Endothelial cell (in vitro differentiated cells): ENCODE data around the gene PSMD2. TPM values are rescaled to one million over a fixed set of nuclear protein-coding genes. Genes with fewer than 3 reads are reported as not detected.

Experiments used
- DNase-seq: peaks from one replicate; pipeline ENCODE4 v3.0.0; 2021; ENCODE audit warnings: low spot score
- H3K27ac Mint-ChIP-seq: one replicate; pipeline ENCODE4 v1.8.0; 2021; ENCODE audit warnings: mixed read lengths, inconsistent platforms; ENCODE audit not compliant: unreplicated experiment
- H3K27me3 Mint-ChIP-seq: one replicate; pipeline ENCODE4 v1.8.0; 2021; ENCODE audit warnings: mild to moderate bottlenecking, moderate library complexity, mixed read lengths, inconsistent platforms; ENCODE audit not compliant: unreplicated experiment
- H3K36me3 Mint-ChIP-seq: one replicate; pipeline ENCODE4 v1.8.0; 2021; ENCODE audit warnings: mild to moderate bottlenecking, low read depth, mixed read lengths, inconsistent platforms; ENCODE audit not compliant: unreplicated experiment
- H3K4me1 Mint-ChIP-seq: one replicate; pipeline ENCODE4 v1.8.0; 2021; ENCODE audit warnings: mild to moderate bottlenecking, mixed read lengths, inconsistent platforms; ENCODE audit not compliant: unreplicated experiment
- H3K4me3 Mint-ChIP-seq: one replicate; pipeline ENCODE4 v1.8.0; 2021; ENCODE audit warnings: mild to moderate bottlenecking, mixed read lengths, inconsistent platforms; ENCODE audit not compliant: unreplicated experiment
- H3K9me3 Mint-ChIP-seq: one replicate; pipeline ENCODE4 v1.8.0; 2021; ENCODE audit warnings: mixed read lengths, inconsistent platforms; ENCODE audit not compliant: unreplicated experiment
- CTCF ChIP-seq: fragments of 200-600 bp; sonication (generic); IDR thresholded peaks from one replicate; pipeline ENCODE4 v1.5.0; 2021; ENCODE audit warnings: antibody characterized with exemption; ENCODE audit not compliant: unreplicated experiment
- total RNA-seq: library from RNA; stranded (reverse); fragmentation: NEBNext Ultra II Directional; extraction: Animal tissue kit (Norgen Biotek cat#: 25700); gene quantifications from one replicate; pipeline ENCODE4 v1.2.1, GENCODE V29; 2021; ENCODE audit not compliant: unreplicated experiment

Gene PSMD2
- total RNA-seq, 1 donor from 2014 or later: 292 TPM

- no peaks in the 10 kb centered on the region for H3K27me3 Mint-ChIP-seq
- no peak for DNase-seq
- H3K27ac Mint-ChIP-seq: no peak overlapping the region
- H3K9me3 Mint-ChIP-seq: no peaks in the 10 kb centered on the region
- no peaks in the 10 kb centered on the region for H3K4me1 Mint-ChIP-seq
- TF ChIP-seq CTCF: no peak
- H3K36me3 Mint-ChIP-seq: peaks cover 19% of the 10 kb centered on the region
- H3K4me3 Mint-ChIP-seq: no peak overlapping the region
These were observed 52.6 kb downstream of the PSMD2 start for GRCh38 chr3:184351511-184352148.

- Mint-ChIP-seq H3K9me3 (no peaks in the 10 kb centered on the region), H3K36me3 (peaks cover 15% of the 10 kb centered on the region), H3K27ac (no peak overlapping the region), H3K4me1 (no peaks in the 10 kb centered on the region), H3K4me3 (no peak overlapping the region), H3K27me3 (no peaks in the 10 kb centered on the region)
- DNase-seq: no peak
- no peak for TF ChIP-seq CTCF
These were observed 53.2 kb downstream of the PSMD2 start for GRCh38 chr3:184352149-184352785.

DNA sequence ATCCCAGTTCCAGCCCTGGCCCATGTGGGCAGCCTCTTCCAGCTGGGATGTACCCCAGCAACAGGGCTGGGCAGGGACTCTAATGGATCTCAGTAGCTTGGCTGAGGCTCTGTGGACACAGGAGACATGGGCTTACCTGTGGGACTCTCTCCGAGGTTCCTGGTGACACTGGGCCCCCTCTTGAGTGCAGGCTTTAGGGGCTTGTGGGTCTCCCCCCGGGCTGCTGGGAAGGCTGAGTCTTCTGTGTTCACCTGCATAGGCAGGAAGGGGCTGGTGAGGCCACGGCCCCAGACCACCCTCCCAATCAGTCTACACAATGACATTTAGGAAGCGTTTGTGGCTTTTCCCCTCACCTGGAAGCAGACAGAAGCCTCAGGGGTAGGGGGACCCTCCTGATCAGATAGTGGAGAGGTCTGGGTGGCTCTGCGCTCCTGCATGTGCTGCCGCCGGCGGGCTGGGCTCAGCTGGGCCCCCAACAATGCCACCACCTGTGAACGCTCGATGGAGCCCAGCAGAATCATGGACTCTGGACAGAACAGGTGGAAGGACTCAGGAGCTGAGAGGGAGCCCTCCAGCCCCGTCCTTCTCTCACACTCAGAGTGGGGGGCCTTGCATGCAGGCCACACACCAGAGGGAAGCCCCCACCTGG lies 54.0 kb downstream of the PSMD2 start:
- Mint-ChIP-seq H3K4me1 (no peaks in the 10 kb centered on the region), H3K4me3 (no peak overlapping the region), H3K9me3 (no peaks in the 10 kb centered on the region), H3K36me3 (peaks cover 15% of the 10 kb centered on the region), H3K27ac (no peak overlapping the region), H3K27me3 (no peaks in the 10 kb centered on the region)
- no peak for TF ChIP-seq CTCF
- DNase-seq: no peak

DNA sequence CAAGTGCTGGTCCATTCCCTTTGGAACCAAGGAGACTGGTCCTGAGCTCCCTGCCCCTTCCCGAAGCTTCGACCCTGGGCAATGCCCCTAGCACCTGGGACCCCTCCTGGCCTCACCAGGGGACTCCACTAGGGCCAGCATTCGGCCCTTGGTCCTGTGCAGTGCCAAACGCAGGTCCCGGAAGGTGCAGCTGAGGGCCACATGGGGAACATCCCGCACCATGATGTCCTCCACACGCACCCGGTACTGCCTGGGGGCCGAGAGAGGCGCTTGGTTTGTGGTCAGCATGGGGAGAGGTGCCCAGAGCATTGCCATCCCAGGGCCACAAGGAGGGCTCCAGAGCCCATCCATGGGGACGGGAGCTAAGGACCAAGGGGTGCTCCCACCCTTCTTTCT lies 54.5 kb downstream of the PSMD2 start:
- DNase-seq: no peak
- H3K36me3 Mint-ChIP-seq: peaks cover 14% of the 10 kb centered on the region
- H3K27ac Mint-ChIP-seq: no peak overlapping the region
- no peaks in the 10 kb centered on the region for H3K9me3 Mint-ChIP-seq
- no peaks in the 10 kb centered on the region for H3K4me1 Mint-ChIP-seq
- TF ChIP-seq CTCF: no peak
- no peak overlapping the region for H3K4me3 Mint-ChIP-seq
- H3K27me3 Mint-ChIP-seq: no peaks in the 10 kb centered on the region
